Thyroid gland (tissue), 4 donors: ENCODE data around the gene CACNA1I.

Experiments used
- POLR2A ChIP-seq, 2 donors: fragments of 450-650 bp; IDR thresholded peaks; one replicate each; pipeline ENCODE4 v1.6.1; 2017; ENCODE audit warnings: antibody characterized with exemption in 2 of 2, mild to moderate bottlenecking in 2 of 2, moderate library complexity in 1 of 2
- TF ChIP-seq, protein P1 (sequence below), 6 experiments: fragments of 200-600 bp in 3 of 6; fragments of 450-650 bp in 3 of 6; sonication (generic) in 3 of 6; IDR thresholded peaks; one replicate each; pipeline ENCODE4 v1.5.1; 2016 to 2019; ENCODE audit warnings: antibody characterized with exemption in 6 of 6, mild to moderate bottlenecking in 2 of 6, inconsistent platforms in 1 of 6, moderate library complexity in 1 of 6

DNA sequence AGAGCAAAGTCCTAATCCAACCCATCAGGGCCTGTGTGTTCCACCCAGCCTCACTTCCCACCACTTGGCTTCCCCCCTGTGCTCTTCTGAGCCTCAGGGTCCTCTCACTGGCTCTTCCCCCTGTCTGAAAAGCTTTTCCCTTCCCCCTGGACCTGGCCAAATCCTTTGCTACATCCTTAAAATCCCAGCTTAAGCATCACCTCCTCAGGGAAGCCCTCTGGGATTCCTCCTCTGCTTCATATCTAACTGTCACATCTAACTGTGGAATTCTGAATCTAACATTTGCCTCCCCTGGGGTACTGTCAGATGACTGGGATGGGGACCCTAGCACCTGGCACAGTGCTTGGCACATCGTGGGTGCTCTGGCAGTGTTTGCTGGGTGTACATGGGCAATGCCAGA is 985 bp downstream of the CACNA1I start:
- TF ChIP-seq, protein P1, sequence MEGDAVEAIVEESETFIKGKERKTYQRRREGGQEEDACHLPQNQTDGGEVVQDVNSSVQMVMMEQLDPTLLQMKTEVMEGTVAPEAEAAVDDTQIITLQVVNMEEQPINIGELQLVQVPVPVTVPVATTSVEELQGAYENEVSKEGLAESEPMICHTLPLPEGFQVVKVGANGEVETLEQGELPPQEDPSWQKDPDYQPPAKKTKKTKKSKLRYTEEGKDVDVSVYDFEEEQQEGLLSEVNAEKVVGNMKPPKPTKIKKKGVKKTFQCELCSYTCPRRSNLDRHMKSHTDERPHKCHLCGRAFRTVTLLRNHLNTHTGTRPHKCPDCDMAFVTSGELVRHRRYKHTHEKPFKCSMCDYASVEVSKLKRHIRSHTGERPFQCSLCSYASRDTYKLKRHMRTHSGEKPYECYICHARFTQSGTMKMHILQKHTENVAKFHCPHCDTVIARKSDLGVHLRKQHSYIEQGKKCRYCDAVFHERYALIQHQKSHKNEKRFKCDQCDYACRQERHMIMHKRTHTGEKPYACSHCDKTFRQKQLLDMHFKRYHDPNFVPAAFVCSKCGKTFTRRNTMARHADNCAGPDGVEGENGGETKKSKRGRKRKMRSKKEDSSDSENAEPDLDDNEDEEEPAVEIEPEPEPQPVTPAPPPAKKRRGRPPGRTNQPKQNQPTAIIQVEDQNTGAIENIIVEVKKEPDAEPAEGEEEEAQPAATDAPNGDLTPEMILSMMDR (IDR thresholded peaks at IDR 0.05) = no peak
- no peak for TF ChIP-seq POLR2A (IDR thresholded peaks at IDR 0.05)
